HG03196 (cell line): ENCODE results near the gene GPR18.
"Not testable (repeated sequence)": the region's sequence is repeated elsewhere in the genome, so short reads cannot be mapped to it uniquely, and the experiment has no call there.

Experiments used
- ATAC-seq: cut with Tn5 transposase; IDR thresholded peaks from one replicate; pipeline ENCODE4 v1.9.1; 2021; ENCODE audit not compliant: unreplicated experiment

Gene GPR18

DNA sequence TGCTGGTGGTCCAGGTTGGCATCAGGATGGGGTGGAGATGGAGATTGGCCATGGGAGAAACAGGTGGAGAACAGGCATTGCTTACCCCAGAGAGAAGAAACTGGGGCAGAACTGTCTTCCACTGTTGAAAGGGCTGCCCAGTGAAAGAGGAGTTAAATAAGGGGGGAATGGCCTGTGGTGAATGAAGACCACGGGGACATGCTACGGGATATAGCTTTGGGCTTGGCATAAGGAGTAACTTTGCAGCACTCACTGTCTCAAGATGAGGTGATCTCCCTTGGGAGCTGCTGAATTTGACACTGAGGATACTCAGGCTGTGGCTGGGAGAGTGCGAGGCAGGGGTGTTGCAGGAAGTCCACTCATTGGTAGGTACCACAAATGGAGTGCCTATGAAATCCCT lies 10.6 kb upstream of the GPR18 start:
- no peak for ATAC-seq

GRCh38 chr13:99267927-99268326 lies 9.7 kb upstream of the GPR18 start:
- no peak for ATAC-seq

- ATAC-seq = no peak
These were observed 8.6 kb upstream of the GPR18 start for GRCh38 chr13:99266827-99267226.

- ATAC-seq = no peak
These were observed 7.7 kb upstream of the GPR18 start for GRCh38 chr13:99265821-99266426.

DNA sequence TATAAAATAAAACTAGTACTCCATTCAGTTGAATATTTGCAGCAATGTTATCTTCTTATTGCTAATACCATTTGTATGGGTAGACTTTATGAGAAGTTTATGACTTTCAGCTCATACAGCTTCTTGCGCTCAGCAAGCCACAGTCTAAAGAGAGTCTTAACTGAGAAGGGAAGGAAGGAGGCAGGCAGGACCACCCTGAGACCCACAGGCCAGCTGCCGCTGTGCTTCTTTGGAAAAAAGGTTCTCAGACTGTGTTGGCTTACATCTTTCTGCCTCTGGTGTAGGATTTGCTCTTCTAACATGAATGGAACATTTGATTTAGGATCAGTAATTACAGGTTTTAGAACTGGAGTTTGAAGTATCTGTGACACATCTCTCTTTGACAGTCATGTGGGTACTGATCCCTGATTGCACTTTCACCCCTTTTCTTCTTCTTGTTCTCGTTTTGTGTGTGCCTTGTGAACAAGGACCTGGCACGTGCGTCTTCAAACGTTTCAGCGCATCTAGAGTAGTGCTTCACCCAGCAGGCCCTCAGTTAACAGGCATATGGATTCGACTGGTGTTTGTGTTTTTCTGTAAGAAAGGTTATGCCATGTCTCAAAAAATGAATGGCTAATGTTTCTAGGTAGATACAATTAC lies 7.1 kb upstream of the GPR18 start:
- ATAC-seq = no peak

DNA sequence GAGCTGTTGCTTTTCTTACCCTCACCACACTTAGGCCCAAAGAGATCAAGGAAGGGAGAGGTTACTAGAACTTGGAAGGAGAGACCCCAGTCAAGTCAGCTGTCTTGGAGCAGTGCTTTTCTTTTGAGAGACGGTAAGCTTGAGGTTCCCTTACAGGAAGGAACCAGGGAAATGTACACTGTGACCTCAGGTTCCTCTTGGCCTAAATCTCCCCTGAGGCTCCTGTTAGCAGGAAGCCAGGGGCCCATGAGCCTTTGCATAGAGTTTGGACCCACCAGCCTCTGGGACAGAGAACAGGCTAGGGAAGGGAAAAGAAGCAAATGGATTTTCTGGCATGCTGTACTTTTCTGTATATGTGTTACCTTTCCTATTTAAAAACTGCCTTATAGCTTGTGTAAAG lies 5.9 kb upstream of the GPR18 start:
- no peak for ATAC-seq

DNA sequence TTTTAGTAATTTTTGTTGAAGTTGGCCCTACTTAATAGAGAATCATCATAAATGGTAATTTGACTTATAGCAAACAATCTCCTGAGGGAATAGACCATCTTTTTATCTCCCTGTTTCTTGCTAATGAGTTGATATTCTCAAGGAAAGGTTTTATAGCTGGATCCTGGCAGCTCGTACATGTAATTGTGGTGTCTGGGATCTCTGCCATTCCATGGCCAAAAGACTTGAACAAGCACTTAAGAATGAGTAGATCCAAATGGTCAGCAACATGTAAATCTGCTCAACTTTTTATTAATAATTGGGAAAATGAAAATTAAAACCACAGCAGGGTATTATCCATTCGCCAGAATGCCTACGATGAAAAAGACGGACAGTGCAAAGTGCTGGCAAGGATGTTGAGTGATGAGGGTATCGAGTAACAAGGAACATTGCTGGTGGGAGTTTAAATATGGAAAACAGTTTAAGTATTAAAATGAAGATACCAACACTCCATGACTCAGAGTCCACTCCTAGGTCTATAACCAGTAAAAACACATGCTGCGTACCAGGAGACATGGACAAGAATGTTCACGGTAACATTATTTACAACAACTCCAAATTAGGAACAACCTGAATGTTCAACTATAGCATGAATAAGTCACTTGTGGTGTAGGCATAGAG lies 5.1 kb upstream of the GPR18 start:
- no peak for ATAC-seq

DNA sequence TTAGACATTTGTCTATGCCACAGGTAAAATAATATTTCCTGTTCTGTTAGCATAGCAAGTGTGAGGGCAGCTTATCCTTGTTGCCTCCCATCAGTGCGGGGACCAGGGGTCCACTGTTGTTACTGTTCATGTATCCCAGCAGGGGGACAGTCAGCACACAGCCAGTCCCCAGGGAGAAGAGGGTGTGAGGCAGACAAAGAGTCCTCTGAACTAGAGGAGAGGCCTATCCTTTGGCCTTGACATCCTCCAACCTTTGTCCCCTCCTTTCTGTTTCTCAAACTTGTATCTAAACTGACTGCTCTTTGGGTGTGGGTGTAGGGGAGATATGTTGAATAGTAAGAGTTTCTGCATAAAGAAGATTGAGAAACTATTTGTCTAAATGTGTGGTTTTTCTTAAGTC lies 2.9 kb upstream of the GPR18 start:
- ATAC-seq = no peak

GRCh38 chr13:99260216-99260615 lies 2.0 kb upstream of the GPR18 start:
- no peak for ATAC-seq

- ATAC-seq = peak; percentile 48
These were observed 767 bp upstream of the GPR18 start for GRCh38 chr13:99258946-99259345.

DNA sequence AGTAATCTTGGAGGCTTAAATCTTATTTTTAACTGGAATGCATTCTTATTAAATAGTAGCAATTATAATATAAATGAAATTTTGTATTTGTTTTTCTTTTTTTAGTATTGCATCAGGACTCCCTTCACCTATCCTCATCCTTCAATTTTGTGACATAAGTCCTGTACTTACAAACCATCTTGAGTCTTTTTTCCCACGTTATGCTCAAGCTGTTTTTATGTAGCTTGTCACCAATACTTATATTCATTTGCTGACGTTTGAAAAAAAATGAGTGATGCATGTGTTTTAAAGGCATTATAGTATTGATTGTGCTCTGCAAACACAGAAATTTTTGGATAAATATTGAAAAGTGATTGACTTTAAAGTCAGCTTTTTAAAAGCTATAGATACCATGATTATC lies 888 bp downstream of the GPR18 start:
- ATAC-seq = no peak

GRCh38 chr13:99256709-99257108 lies 1.5 kb downstream of the GPR18 start:
- no peak for ATAC-seq

- ATAC-seq = no peak
These were observed 1.9 kb downstream of the GPR18 start for GRCh38 chr13:99256283-99256682.

- no peak for ATAC-seq
These were observed 2.9 kb downstream of the GPR18 start for GRCh38 chr13:99255271-99255670.

DNA sequence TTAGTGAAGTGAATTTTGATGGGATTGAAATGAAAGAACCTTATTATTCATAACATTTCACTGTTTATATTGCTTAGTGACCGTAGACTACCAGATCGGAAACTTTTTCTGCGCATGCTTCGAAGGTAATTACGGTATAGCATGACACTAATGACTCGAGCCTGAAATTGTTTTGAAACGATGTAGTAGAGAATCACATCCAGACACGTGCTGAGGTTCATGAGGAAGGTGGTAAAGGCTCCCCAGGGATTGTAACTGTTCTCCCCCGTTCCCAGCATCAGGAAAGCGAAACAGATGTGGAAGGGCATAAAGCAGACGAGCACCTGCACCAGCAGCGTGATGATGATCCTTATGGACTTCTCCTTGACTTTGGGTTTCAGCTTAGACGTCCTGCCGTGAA lies 3.3 kb downstream of the GPR18 start:
- ATAC-seq = no peak

DNA sequence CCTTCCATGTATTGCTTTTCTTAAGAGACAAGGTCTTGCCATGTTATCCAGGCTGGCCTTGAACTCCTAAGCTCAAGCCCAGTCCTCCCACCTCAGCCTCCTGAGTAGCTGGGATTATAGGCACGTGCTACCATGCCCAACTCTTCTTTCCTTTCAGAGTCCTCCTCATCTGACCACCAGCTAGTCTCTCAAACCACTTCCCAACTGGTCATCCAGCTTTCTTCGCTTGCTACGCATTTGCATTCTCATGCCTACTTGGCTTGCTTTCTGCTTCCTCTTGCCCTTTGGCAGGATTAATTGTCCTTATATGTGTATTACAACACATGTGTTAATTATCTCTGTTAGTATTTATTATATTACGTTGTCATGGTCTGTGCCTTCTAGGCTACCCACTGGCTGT lies 6.3 kb downstream of the GPR18 start:
- ATAC-seq = no peak

- ATAC-seq = no peak
These were observed 7.0 kb downstream of the GPR18 start for GRCh38 chr13:99250982-99251825.

GRCh38 chr13:99249606-99250005 lies 8.6 kb downstream of the GPR18 start:
- not testable (repeated sequence) for ATAC-seq

GRCh38 chr13:99249178-99249577 lies 9.0 kb downstream of the GPR18 start:
- ATAC-seq = not testable (repeated sequence)

DNA sequence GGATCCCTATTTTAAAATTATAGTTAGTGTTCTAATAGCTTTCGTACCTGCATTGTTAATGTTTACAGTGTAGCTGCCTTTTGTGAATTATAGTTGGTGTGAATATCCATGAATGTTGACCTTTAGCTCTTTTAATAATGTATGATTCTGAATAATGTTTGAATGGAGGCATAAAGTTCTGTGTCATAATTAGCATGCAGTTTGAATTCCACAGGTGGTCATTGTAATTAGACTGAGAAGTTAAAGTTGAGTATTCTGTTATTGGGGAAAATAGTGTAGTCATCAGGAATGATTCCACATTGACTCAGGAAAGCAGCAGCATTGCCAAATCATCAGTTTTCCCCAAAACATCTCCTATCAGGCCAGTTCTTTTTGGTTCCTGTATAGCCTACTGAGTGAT lies 12.1 kb downstream of the GPR18 start:
- no peak for ATAC-seq

DNA sequence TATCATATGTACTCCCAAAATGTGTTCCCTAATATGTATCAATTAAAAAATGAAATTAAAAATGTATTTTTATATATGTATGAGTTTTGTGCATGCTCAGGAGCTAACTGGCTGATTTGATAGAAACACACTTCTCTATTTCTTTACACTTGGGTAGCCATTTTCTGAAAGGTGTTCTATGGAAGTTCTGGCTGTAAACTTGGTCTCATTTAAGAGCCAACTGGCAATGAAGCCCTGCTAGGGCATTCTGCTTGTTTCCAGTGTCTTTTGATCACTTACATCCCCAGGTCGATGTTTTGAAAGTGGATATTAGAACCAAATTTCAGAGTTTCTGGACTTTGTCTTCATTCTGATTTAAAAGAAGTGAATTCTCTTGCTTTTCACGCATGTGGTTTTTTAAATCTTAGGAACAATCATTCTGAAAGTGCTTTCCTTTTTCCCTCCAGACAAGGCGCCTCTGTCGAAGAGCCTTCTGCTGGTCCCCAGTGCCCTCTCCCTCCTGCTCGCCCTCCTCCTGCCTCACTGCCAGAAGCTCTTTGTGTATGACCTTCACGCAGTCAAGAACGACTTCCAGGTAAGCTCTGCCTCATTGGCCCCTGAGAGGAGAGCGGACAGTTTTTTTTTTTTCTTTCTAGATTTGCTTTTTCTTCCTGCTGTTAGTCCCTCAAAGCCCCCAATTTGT lies 20.1 kb downstream of the GPR18 start:
- peak; percentile 70 for ATAC-seq
